Upper lobe of left lung (tissue), 4 donors: ENCODE results near the gene ATRNL1.

Source experiments
- POLR2A ChIP-seq, 4 donors: fragments of 450-650 bp; IDR thresholded peaks; one replicate each; pipeline ENCODE4 v1.5.1; 2016 to 2017; ENCODE audit warnings: antibody characterized with exemption in 4 of 4, mild to moderate bottlenecking in 2 of 4
- TF ChIP-seq, protein P1 (sequence below), 6 experiments: fragments of 450-650 bp in 4 of 6; fragments of 200-600 bp in 2 of 6; sonication (generic) in 2 of 6; IDR thresholded peaks; one replicate each; pipeline ENCODE4 v1.5.1; 2016 to 2019; ENCODE audit warnings: antibody characterized with exemption in 6 of 6

DNA sequence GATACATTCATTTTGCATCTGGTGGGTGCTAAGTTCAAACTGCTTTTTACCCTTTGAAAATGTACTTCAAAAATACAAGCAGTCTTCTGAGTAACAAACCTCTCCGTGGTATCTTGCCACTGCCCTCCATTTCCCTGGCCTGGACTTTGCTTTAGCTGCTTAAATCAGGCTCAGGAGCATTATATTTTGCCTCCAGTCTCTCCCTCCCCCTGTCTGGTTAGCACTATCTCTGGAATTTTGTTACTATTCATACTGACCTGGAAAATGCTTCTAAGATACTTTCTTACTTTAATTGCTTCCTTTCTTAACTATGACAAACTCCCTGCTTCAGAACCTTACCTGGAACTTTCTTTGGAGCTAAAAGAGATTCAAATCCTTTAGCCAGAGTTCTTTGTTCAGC is 810.0 kb downstream of the ATRNL1 start:
- TF ChIP-seq, protein P1, sequence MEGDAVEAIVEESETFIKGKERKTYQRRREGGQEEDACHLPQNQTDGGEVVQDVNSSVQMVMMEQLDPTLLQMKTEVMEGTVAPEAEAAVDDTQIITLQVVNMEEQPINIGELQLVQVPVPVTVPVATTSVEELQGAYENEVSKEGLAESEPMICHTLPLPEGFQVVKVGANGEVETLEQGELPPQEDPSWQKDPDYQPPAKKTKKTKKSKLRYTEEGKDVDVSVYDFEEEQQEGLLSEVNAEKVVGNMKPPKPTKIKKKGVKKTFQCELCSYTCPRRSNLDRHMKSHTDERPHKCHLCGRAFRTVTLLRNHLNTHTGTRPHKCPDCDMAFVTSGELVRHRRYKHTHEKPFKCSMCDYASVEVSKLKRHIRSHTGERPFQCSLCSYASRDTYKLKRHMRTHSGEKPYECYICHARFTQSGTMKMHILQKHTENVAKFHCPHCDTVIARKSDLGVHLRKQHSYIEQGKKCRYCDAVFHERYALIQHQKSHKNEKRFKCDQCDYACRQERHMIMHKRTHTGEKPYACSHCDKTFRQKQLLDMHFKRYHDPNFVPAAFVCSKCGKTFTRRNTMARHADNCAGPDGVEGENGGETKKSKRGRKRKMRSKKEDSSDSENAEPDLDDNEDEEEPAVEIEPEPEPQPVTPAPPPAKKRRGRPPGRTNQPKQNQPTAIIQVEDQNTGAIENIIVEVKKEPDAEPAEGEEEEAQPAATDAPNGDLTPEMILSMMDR (IDR thresholded peaks at IDR 0.05): no peak
- no peak for TF ChIP-seq POLR2A (IDR thresholded peaks at IDR 0.05)
